Activated T-cell treated with anti-CD3 and anti-CD28 coated beads for 1 hour (primary cell): ENCODE data around the gene LRRC55.

Experiments used
- DNase-seq: peaks from one replicate; pipeline ENCODE4 v3.0.0-alpha.2; 2020; ENCODE audit warnings: low read depth

Gene LRRC55

DNA sequence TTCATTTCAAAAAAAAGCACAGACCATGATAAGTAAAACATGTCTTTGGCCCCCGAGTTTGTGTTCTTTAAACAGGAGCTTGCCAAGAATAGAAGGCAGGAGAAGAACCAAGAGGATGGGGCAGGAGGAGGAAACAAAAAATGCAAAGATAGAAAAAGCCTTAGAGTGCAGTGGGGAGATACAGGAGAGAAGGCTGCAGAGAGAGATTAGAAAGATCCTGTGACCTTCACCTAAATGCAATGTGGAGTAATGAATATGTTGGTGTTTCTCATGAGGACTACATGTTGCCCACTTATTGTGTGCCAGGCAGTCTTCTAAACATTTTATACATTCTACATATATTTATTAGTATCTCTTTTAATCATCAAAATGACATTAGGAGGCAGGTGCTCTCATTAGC lies 57.6 kb downstream of the LRRC55 start:
- no peak for DNase-seq

DNA sequence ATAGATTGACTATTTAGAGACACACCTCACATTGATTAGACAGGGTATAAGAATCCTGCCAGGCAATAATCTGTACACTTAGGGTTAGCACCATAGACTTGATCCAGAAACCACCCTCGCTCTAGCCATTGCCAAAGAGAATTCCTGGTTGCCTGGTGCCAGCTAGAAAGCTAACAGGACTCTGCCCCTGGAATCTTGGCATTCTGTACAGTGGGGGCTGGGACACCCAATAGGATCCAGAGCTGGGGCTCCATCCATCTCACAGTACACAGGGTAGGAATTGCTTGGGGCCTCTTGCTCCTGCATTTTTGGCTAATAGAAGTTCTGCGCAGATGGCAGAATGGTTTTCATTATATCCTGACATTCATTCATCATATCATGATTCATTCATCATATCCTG lies 58.3 kb downstream of the LRRC55 start:
- no peak for DNase-seq

DNA sequence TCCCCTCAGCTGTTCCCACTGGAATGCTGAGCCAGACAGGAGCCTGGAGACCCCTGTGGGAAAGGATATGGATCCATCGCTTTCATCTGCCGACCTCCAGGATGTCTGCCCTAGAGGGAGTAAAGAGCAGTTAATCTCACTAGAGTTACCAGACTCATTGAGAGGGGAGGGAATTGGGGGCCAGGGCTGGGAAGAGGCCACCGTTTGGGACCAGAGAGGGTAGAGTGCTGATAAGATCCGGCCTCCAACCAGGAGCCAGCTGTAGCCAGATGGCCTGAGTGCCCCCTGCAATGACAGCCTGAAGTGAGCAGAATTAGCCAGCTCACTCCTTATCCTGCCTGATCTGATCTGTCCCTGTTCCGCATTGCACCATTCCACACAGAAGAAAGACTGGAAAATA lies 59.0 kb downstream of the LRRC55 start:
- no peak for DNase-seq
